HG03439 (cell line): Measurements from ENCODE around the gene HMCN2.

ENCODE experiments used
- ATAC-seq: cut with Tn5 transposase; IDR thresholded peaks from one replicate; pipeline ENCODE4 v1.9.1; 2021; ENCODE audit warnings: mild to moderate bottlenecking, moderate library complexity; ENCODE audit not compliant: unreplicated experiment

Gene HMCN2

GRCh38 chr9:130305381-130305780 lies 39.8 kb downstream of the HMCN2 start:
- ATAC-seq = no peak

- ATAC-seq = no peak
Measured at GRCh38 chr9:130306823-130307666, 41.5 kb downstream of the HMCN2 start.

- no peak for ATAC-seq
Measured at GRCh38 chr9:130307667-130307943, 42.0 kb downstream of the HMCN2 start.

- no peak for ATAC-seq
Measured at GRCh38 chr9:130308081-130308571, 42.6 kb downstream of the HMCN2 start.

- no peak for ATAC-seq
Measured at GRCh38 chr9:130309689-130310455, 44.3 kb downstream of the HMCN2 start.

GRCh38 chr9:130310456-130310855 lies 44.9 kb downstream of the HMCN2 start:
- no peak for ATAC-seq

- no peak for ATAC-seq
Measured at GRCh38 chr9:130311003-130311402, 45.4 kb downstream of the HMCN2 start.

- ATAC-seq = no peak
Measured at GRCh38 chr9:130311408-130312140, 46.0 kb downstream of the HMCN2 start.

- ATAC-seq = no peak
Measured at GRCh38 chr9:130313103-130313858, 47.7 kb downstream of the HMCN2 start.

GRCh38 chr9:130315446-130316226 lies 50.1 kb downstream of the HMCN2 start:
- no peak for ATAC-seq

- no peak for ATAC-seq
Measured at GRCh38 chr9:130316430-130316829, 50.9 kb downstream of the HMCN2 start.

- no peak for ATAC-seq
Measured at GRCh38 chr9:130319300-130319699, 53.7 kb downstream of the HMCN2 start.

- ATAC-seq = no peak
Measured at GRCh38 chr9:130319944-130320712, 54.6 kb downstream of the HMCN2 start.

- ATAC-seq = no peak
Measured at GRCh38 chr9:130320723-130321481, 55.3 kb downstream of the HMCN2 start.

GRCh38 chr9:130321539-130321938 lies 56.0 kb downstream of the HMCN2 start:
- ATAC-seq = no peak

- ATAC-seq = no peak
Measured at GRCh38 chr9:130323051-130323745, 57.6 kb downstream of the HMCN2 start.

- ATAC-seq = no peak
Measured at GRCh38 chr9:130325921-130326320, 60.4 kb downstream of the HMCN2 start.
